ENCODE data around the gene RABIF. TPM values are rescaled to one million over a fixed set of nuclear protein-coding genes. Genes with fewer than 3 reads are reported as not detected.
"Not testable (repeated sequence)": the region's sequence is repeated elsewhere in the genome, so short reads cannot be mapped to it uniquely, and the experiment has no call there.

The RABIF gene
- total RNA-seq, 4 donors from 2014 or later, result 4.6 to 7.4 (median 5.3) TPM

DNA sequence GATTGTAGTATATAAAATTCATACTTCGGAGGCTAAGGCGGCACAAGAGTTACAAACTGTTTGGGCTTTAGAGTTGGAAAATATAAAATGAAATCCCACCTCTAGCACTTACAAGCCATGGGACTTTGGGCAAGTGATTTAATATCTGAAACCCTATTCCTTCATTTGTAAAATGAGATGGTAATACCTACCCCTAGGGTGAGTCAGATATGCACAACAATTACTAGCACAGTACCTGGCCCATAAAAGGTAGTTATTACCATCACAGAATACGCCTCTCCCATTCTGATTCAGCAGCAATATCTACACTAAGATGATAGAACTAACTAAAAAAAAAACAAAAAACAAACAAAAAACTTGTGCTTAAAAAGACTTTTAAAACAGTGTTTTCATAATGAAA, 34.6 kb upstream of the RABIF start:
- DNase-seq (ENCODE audit: low spot score) (no peak), ATAC-seq (ENCODE audit: low FRiP score) (no peak)
- TF ChIP-seq, protein P1, sequence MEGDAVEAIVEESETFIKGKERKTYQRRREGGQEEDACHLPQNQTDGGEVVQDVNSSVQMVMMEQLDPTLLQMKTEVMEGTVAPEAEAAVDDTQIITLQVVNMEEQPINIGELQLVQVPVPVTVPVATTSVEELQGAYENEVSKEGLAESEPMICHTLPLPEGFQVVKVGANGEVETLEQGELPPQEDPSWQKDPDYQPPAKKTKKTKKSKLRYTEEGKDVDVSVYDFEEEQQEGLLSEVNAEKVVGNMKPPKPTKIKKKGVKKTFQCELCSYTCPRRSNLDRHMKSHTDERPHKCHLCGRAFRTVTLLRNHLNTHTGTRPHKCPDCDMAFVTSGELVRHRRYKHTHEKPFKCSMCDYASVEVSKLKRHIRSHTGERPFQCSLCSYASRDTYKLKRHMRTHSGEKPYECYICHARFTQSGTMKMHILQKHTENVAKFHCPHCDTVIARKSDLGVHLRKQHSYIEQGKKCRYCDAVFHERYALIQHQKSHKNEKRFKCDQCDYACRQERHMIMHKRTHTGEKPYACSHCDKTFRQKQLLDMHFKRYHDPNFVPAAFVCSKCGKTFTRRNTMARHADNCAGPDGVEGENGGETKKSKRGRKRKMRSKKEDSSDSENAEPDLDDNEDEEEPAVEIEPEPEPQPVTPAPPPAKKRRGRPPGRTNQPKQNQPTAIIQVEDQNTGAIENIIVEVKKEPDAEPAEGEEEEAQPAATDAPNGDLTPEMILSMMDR (IDR thresholded peaks at IDR 0.05), result no peak

- DNase-seq (ENCODE audit: low spot score) (no peak), ATAC-seq (ENCODE audit: low FRiP score) (no peak)
- TF ChIP-seq, protein P1 (IDR thresholded peaks at IDR 0.05), result no peak
Measured at GRCh38 chr1:202919615-202920014, 30.7 kb upstream of the RABIF start.

DNA sequence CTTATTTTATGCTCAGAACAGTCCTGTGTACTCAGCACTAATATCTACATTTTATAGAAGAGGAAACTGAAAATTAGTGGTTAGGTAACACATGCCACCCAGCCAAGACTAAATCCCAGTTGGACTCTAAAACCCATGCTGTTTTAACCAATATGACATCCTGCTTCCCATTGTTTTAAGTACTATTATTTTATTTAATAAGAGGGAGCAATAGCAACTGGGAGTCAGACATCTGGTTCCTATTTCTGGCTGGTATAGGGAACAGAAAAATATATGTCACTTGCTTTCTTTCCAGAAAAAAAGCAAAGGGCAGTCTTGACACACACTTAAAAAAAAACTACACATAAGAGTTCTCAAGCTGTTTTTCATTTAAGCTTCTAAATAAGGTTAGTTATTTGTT, 26.2 kb upstream of the RABIF start:
- ATAC-seq (ENCODE audit: low FRiP score), result no peak
- TF ChIP-seq, protein P1 (IDR thresholded peaks at IDR 0.05), result no peak
- DNase-seq (ENCODE audit: low spot score), result no peak

DNA sequence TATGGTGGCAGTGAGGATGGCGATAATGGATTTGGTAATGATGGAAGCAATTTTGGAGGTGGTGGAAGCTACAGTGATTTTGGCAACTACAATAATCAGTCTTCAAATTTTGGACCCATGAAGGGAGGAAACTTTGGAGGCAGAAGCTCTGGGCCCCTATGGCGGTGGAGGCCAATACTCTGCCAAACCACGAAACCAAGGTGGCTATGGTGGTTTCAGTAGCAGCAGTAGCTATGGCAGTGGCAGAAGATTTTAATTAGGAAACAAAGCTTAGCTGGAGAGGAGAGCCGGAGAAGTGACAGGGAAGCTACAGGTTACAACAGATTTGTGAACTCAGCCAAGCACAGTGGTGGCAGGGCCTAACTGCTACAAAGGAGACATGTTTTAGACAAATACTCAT, 23.5 kb upstream of the RABIF start:
- ATAC-seq (ENCODE audit: low FRiP score); DNase-seq (ENCODE audit: low spot score): not testable (repeated sequence)

DNA sequence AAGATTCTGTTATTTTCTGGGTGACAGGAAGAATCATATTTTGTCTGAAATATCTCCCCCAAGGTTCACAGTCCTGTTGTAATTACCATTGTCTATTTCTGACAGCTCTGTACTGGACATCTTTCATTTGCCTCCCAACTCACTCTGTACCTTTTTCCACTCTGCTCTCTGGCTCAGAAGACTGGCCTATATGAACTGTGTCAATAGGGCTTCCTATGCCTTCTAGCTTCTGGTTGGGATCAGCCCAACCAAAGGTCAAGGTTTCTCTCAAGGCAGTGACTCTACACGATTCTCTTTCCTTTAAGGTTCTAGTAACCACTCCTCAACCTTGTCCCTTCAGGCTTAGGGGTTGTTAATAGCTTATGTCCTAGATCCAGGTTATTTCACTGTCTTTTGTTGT, 20.5 kb upstream of the RABIF start:
- DNase-seq (ENCODE audit: low spot score) (no peak), ATAC-seq (ENCODE audit: low FRiP score) (no peak)
- TF ChIP-seq, protein P1 (IDR thresholded peaks at IDR 0.05), result no peak

GRCh38 chr1:202908998-202909397, 20.0 kb upstream of the RABIF start:
- ATAC-seq (ENCODE audit: low FRiP score) (no peak), DNase-seq (ENCODE audit: low spot score) (no peak)
- TF ChIP-seq, protein P1 (IDR thresholded peaks at IDR 0.05), result no peak

- TF ChIP-seq, protein P1 (IDR thresholded peaks at IDR 0.05), result no peak
- no peak for DNase-seq (ENCODE audit: low spot score)
- ATAC-seq (ENCODE audit: low FRiP score), result no peak
Measured at GRCh38 chr1:202905331-202905730, 16.4 kb upstream of the RABIF start.

DNA sequence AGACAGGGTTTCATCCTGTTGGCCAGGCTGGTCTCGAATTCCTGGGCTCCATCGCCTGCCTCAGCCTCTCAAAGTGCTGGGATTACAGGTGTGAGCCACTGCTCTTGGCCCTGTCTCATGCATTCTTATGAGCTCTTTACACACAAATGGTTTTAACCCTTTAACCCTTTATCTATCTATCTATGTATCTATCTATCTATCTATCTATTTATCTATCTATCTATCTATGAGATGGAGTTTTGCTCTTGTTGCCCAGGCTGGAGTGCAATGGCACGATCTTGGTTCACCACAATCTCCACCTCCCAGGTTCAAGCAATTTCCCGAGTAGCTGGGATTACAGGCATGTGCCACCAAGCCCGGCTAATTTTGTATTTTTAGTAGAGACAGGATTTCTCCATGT, 14.9 kb upstream of the RABIF start:
- ATAC-seq (ENCODE audit: low FRiP score); DNase-seq (ENCODE audit: low spot score): not testable (repeated sequence)
